GM10266 (cell line): ENCODE measurements around the gene RAPGEF3.

ENCODE experiments used
- DNase-seq: peaks from one replicate; pipeline ENCODE4 v3.0.0; 2012; ENCODE audit errors: extremely low spot score
- TF ChIP-seq, protein P1 (sequence below): IDR thresholded peaks from 2 replicates; pipeline ENCODE4 v1.5.1; 2012; ENCODE audit warnings: mild to moderate bottlenecking, low read depth; ENCODE audit not compliant: control insufficient read depth, insufficient read depth; ENCODE audit errors: missing control alignments

RAPGEF3 gene

DNA sequence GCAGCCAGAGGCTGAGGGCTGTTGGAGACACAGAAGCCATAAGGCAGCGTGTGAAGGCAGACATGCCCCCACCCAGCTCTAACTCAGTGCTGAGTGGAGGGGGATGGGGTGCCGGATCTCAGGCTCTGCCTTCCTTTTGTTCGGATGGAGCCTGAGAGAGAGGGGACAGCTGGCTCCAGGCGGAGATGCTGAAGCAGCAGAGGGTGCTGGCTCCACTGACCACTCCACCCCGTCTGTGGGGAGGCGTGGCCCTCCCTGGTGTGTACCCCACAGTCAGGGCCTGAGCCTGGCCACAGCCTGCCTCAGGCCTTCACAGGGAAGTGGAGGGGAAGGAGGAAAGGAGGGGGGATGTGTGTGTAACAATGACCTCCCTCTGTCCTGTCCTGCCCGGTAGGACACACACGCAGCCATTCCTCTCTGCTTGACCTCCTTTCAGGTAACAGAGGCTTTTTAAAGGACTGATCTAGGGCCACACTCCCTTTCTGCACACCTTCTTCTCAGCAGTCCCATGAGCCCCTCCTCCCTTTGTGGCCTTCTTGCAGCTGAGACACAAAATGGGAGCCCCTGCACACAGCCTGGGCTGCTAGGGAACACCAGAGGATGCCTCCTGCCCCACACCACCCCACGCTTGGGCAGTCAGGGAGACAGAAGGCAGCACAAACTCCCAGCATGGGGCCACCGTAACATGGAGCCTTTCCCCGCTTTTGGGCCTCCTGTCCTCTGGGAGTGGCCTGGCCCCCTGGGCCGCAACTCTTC lies 23.8 kb downstream of the RAPGEF3 start:
- TF ChIP-seq, protein P1, sequence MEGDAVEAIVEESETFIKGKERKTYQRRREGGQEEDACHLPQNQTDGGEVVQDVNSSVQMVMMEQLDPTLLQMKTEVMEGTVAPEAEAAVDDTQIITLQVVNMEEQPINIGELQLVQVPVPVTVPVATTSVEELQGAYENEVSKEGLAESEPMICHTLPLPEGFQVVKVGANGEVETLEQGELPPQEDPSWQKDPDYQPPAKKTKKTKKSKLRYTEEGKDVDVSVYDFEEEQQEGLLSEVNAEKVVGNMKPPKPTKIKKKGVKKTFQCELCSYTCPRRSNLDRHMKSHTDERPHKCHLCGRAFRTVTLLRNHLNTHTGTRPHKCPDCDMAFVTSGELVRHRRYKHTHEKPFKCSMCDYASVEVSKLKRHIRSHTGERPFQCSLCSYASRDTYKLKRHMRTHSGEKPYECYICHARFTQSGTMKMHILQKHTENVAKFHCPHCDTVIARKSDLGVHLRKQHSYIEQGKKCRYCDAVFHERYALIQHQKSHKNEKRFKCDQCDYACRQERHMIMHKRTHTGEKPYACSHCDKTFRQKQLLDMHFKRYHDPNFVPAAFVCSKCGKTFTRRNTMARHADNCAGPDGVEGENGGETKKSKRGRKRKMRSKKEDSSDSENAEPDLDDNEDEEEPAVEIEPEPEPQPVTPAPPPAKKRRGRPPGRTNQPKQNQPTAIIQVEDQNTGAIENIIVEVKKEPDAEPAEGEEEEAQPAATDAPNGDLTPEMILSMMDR, result no peak

DNA sequence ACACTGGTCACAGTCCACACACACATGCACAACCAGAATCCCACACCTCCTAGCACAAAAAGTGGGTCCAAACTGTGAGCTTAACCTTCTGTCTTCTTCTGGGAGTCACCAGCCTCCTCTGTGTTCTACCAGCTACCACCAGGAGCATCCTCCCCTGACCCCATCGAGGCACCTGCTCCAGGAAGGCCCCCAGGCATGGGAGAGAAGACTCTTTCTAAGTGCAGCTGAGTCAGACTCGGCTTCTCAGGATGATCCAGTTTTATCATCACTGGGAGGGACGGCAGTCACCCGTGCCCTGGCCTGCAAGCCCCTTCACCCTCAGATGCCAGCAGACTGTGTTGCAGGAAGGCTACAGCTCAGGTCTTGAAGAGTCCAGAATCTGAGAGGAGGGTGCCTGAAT lies 25.5 kb downstream of the RAPGEF3 start:
- no peak for DNase-seq
- TF ChIP-seq, protein P1, result no peak

More for the DNA sequence above, 23.8 kb downstream of the RAPGEF3 start:
- no peak for DNase-seq

DNA sequence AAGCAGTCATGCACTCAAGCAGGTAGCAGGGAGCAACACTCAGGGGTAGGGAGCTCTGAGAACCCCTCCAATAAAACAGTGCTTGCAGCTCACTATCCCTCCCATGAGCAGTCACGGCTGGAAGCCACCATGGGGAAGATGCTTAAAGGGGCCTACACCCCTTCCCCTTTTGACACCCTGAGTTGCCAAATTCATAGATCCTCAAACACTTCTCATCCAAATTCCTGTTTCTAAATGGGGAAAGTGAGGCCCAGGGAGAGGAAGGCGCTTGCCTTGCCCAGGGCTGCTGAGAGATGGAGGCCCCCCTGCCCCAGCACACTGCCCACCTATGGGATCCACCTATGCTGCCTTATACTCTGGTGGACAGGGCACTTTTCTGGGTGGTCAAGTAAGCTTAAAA lies 26.2 kb downstream of the RAPGEF3 start:
- DNase-seq, result no peak
- TF ChIP-seq, protein P1, result no peak

DNA sequence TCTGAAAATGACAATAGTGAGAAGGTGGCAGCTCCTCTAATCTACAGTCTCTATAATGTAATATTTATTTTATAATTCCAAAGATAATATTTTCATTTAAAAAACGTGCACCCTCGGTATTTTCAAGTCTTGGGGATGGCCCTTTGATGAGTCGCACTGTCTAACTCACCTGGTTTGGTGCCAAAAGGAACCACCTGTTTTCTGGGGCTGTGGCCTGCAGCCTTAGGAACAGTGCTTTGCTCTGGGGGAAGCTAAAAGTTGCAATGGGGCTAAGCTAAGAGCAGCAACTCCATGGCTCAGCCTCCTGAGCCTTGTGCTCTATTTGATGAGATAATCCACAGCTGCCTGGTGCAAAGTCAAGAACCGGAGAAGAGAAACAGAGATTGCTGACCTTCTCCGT lies 27.0 kb downstream of the RAPGEF3 start:
- TF ChIP-seq, protein P1, result no peak
- no peak for DNase-seq

DNA sequence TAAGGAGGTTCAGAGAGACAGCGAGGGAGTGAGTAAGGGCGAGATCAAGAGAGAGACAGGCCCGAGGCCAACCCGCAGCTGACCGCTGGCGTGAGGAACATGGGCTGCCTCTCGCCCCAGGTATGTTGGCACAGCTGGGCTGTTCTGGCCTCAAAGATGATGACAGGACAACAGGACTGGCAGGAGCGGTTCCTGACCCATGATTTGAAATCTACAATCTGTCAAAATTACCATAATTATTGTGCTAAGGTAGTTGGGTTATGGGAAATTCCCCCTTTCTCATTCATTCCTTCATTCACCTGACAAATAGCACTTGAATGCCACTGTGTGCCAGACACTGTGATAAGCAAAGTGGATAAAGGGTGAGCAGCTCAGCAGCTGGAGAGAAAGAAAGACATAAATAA lies 28.3 kb downstream of the RAPGEF3 start:
- no peak for DNase-seq
- TF ChIP-seq, protein P1, result no peak

DNA sequence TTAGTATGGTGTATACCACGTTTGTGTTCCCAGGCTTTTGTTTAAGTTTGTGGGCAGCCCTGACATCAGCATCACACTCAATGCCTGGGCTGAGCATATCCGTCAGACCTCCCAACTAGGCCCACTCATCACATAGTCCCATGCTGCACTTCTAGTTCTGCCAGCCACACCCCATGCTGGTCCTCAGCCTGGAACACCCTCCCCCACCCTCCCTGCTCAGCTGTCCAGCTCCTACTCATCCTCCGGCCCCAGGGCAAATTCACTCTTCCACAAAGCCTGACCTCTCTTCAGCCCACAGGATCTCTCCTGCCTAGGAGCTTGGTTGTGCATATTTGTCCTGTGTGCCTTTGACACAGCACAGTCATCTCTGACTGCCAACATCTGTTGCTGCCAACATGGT lies 29.4 kb downstream of the RAPGEF3 start:
- DNase-seq, result no peak
- TF ChIP-seq, protein P1, result no peak

DNA sequence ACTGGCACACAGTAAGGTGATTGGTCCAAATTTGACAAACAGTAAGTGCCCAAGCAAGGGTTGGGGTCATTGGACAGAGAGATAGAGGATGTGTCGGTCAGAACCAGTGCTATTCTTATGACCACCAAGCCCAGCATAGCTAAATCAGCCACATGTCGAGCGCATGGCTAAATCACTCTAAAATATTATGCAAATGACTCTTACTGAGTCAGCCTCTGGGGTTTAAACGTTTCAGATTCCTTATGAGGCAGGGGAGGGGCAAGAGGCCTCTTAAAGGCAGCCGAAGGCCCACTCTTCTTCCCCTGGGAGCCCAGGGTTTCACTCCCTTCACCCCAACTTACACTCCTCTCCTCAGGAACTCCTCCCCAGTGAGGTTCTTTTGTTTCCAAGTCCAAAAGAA lies 32.8 kb downstream of the RAPGEF3 start:
- TF ChIP-seq, protein P1, result no peak
- DNase-seq, result peak; percentile 56
